MCF 10A (cell line): Measurements from ENCODE around the gene SLC22A7. TPM values are rescaled to one million over a fixed set of nuclear protein-coding genes. Genes with fewer than 3 reads are reported as not detected.

Experiments
- BruUV-seq: library from RNA; stranded (reverse); fragments of 400-500 nt; replicated peaks from 2 replicates; lab custom pipeline; 2021; lab: Mats Ljungman, UMichigan
- CTCF ChIA-PET: fragments of 300-600 bp; sonication (Branson Sonifier 250); formaldehyde crosslinking; extraction: SDS; loops from one replicate; lab custom pipeline; 2021; ENCODE audit warnings: antibody characterized with exemption, inconsistent platforms; lab: Yijun Ruan, JAX
- POLR2A ChIA-PET: fragments of 300-600, 350-650 bp; sonication (Branson Sonifier 250); formaldehyde crosslinking; extraction: SDS; loops from one replicate; lab custom pipeline; 2020; ENCODE audit warnings: antibody characterized with exemption, inconsistent platforms; lab: Yijun Ruan, JAX
- DNase-seq: peaks from one replicate; pipeline ENCODE4 v3.0.0-alpha.2; 2018; ENCODE audit not compliant: unreplicated experiment
- H3K27ac Mint-ChIP-seq: one replicate; pipeline ENCODE4 v1.8.0; 2022; ENCODE audit warnings: mild to moderate bottlenecking, low read depth, mixed read lengths; ENCODE audit not compliant: unreplicated experiment
- H3K27me3 Mint-ChIP-seq: one replicate; pipeline ENCODE4 v1.8.0; 2022; ENCODE audit warnings: mixed read lengths; ENCODE audit not compliant: insufficient read depth, unreplicated experiment
- H3K36me3 Mint-ChIP-seq: one replicate; pipeline ENCODE4 v1.8.0; 2022; ENCODE audit warnings: mild to moderate bottlenecking, moderate library complexity, mixed read lengths; ENCODE audit not compliant: insufficient read depth, unreplicated experiment
- H3K4me1 Mint-ChIP-seq: one replicate; pipeline ENCODE4 v1.8.0; 2022; ENCODE audit warnings: mixed read lengths; ENCODE audit not compliant: insufficient read depth, unreplicated experiment
- H3K4me3 Mint-ChIP-seq: one replicate; pipeline ENCODE4 v1.8.0; 2022; ENCODE audit warnings: mild to moderate bottlenecking, moderate library complexity, mixed read lengths; ENCODE audit not compliant: unreplicated experiment
- H3K9me3 Mint-ChIP-seq: one replicate; pipeline ENCODE4 v1.8.0; 2022; ENCODE audit warnings: mixed read lengths; ENCODE audit not compliant: unreplicated experiment
- CTCF ChIP-seq: fragments of 200-600 bp; IDR thresholded peaks from one replicate; pipeline ENCODE4 v1.8.0; 2022; ENCODE audit warnings: antibody characterized with exemption, mild to moderate bottlenecking; ENCODE audit not compliant: unreplicated experiment
- intact Hi-C: fragments of 100-400 bp; cut with micrococcal nuclease; formaldehyde crosslinking; loops from 2 replicates; pipeline ENCODE4 v1.14.1; 2022
- total RNA-seq: library from RNA; stranded (reverse); gene quantifications from 2 replicates; pipeline ENCODE4 v1.2.3, GENCODE V29; 2022

The SLC22A7 gene
- total RNA-seq, 1 experiment from 2014 or later: not detected

GRCh38 chr6:43292763-43293318 is 5.2 kb upstream of the SLC22A7 start:
- POLR2A ChIA-PET: interaction anchor here (0.6 kb wide), 1 partner anchor 988 kb away, joined by 3 read pairs; no protein-coding TSS in a partner anchor
- no peaks in the 10 kb centered on the region for H3K36me3 Mint-ChIP-seq
- intact Hi-C loops: no loop called here
- no peaks in the 10 kb centered on the region for H3K9me3 Mint-ChIP-seq
- no peak for DNase-seq
- no peak overlapping the region for H3K4me3 Mint-ChIP-seq
- H3K27ac Mint-ChIP-seq: no peak overlapping the region
- CTCF ChIA-PET: interaction anchor here (0.5 to 0.9 kb wide), 6 partner anchors 29 to 874 kb away, joined by 3 to 8 read pairs (median 3); no protein-coding TSS in a partner anchor
- TF ChIP-seq CTCF: no peak
- no peaks in the 10 kb centered on the region for H3K27me3 Mint-ChIP-seq
- no TSS peak for BruUV-seq
- no peaks in the 10 kb centered on the region for H3K4me1 Mint-ChIP-seq

DNA sequence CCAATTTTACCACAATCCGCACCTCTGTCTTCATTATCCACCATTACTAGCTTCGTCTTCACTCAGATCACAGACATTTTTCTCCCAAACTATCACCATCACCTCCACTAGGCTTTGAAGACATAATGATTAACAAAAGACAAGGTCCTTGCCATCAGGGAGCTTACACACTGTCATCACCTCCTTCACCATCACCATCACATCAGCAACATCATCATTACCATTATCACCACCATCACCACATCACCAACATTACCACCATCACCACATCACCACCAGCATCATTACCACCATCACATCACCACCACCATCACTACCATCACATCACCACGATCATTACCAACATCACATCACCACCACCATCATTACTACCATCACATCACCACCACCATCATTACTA is 4.4 kb upstream of the SLC22A7 start:
- Mint-ChIP-seq H3K27ac (no peak overlapping the region), H3K36me3 (no peaks in the 10 kb centered on the region), H3K4me1 (no peaks in the 10 kb centered on the region), H3K9me3 (no peaks in the 10 kb centered on the region), H3K27me3 (peaks cover under 1% of the 10 kb centered on the region), H3K4me3 (no peak overlapping the region)
- intact Hi-C loops: no loop called here
- DNase-seq: no peak
- BruUV-seq: no TSS peak
- TF ChIP-seq CTCF: no peak
- ChIA-PET CTCF (interaction anchor here (0.9 kb wide), 1 partner anchor 210 kb away, joined by 3 read pairs; no protein-coding TSS in a partner anchor), POLR2A (no interaction called here)

DNA sequence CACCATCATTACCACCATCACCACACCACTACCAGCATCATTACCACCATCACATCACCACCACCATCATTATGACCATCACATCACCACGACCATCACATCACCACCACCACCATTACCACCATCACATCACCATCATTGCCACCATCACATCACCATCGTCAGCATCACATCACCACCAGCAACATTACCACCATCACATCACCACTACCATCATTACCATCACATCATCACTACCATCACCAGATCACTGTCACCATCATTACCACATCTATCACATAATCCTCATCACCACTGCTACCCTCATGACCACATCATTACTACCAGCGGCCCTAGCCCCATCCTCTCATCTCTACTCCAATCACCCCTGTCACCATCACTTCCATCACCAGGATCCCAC is 3.5 kb upstream of the SLC22A7 start:
- no peak overlapping the region for H3K27ac Mint-ChIP-seq
- no peaks in the 10 kb centered on the region for H3K36me3 Mint-ChIP-seq
- no peak for TF ChIP-seq CTCF
- intact Hi-C loops: no loop called here
- CTCF ChIA-PET: no interaction called here
- no peaks in the 10 kb centered on the region for H3K9me3 Mint-ChIP-seq
- BruUV-seq: no TSS peak
- peaks cover 9% of the 10 kb centered on the region for H3K27me3 Mint-ChIP-seq
- H3K4me1 Mint-ChIP-seq: no peaks in the 10 kb centered on the region
- DNase-seq: no peak
- POLR2A ChIA-PET: no interaction called here
- H3K4me3 Mint-ChIP-seq: no peak overlapping the region

GRCh38 chr6:43295456-43295855 is 2.6 kb upstream of the SLC22A7 start:
- intact Hi-C loops: no loop called here
- no peaks in the 10 kb centered on the region for H3K4me1 Mint-ChIP-seq
- TF ChIP-seq CTCF: no peak
- H3K4me3 Mint-ChIP-seq: no peak overlapping the region
- H3K9me3 Mint-ChIP-seq: no peaks in the 10 kb centered on the region
- no TSS peak for BruUV-seq
- H3K27ac Mint-ChIP-seq: no peak overlapping the region
- H3K36me3 Mint-ChIP-seq: no peaks in the 10 kb centered on the region
- POLR2A ChIA-PET: no interaction called here
- peaks cover 18% of the 10 kb centered on the region for H3K27me3 Mint-ChIP-seq
- CTCF ChIA-PET: interaction anchor here (0.6 kb wide), 1 partner anchor 70 kb away, joined by 3 read pairs; no protein-coding TSS in a partner anchor
- DNase-seq: no peak
